Stomach (tissue), 9 donors: ENCODE results near the gene PLAC1. TPM values are rescaled to one million over a fixed set of nuclear protein-coding genes. Genes with fewer than 3 reads are reported as not detected.

ENCODE experiments used
- DNase-seq, 2 donors: peaks; one replicate each; pipeline versions ENCODE4 v3.0.0 to v3.0.0-alpha.2; 2013 to 2019
- H3K27ac ChIP-seq, 5 donors: fragments of 200-600 bp in 4 of 5; sonication (generic) in 4 of 5; one replicate each; pipeline ENCODE4 v1.5.1; 2013 to 2019; ENCODE audit warnings: mild to moderate bottlenecking in 1 of 5, moderate library complexity in 1 of 5
- H3K27me3 ChIP-seq, 3 donors: fragments of 200-600 bp; sonication (generic); one replicate each; pipeline ENCODE4 v1.5.1; 2017 to 2019; ENCODE audit warnings: mixed run types in 1 of 3
- H3K36me3 ChIP-seq, 4 donors: fragments of 200-600 bp; sonication (generic); 1 replicate in 3 of 4; 2 replicates in 1 of 4; pipeline ENCODE4 v1.5.1; 2016 to 2019
- H3K4me1 ChIP-seq, 4 donors: fragments of 200-600 bp; sonication (generic); one replicate each; pipeline ENCODE4 v1.5.1; 2016 to 2019
- H3K4me3 ChIP-seq, 4 donors: fragments of 200-600 bp; sonication (generic) in 3 of 4; one replicate each; pipeline ENCODE4 v1.5.1; 2016 to 2019; ENCODE audit warnings: mild to moderate bottlenecking in 1 of 4
- H3K9me3 ChIP-seq, 4 donors: fragments of 200-600 bp; sonication (generic); one replicate each; pipeline ENCODE4 v1.5.1; 2016 to 2019
- EP300 ChIP-seq: sonication (generic); formaldehyde crosslinking; IDR thresholded peaks from one replicate; pipeline ENCODE4 v1.6.1; 2017; ENCODE audit warnings: antibody characterized with exemption
- POLR2A ChIP-seq, 4 donors: fragments of 450-650 bp; IDR thresholded peaks; one replicate each; pipeline ENCODE4 v1.6.1; 2016; ENCODE audit warnings: antibody characterized with exemption in 4 of 4, control low read depth in 2 of 4, mild to moderate bottlenecking in 1 of 4, moderate library complexity in 1 of 4
- POLR2AphosphoS5 ChIP-seq, 3 donors: sonication (generic); formaldehyde crosslinking; IDR thresholded peaks; one replicate each; pipeline ENCODE4 v1.6.1; 2016; ENCODE audit warnings: antibody characterized with exemption in 3 of 3
- WGBS, 5 donors: extraction: QIAGEN DNeasy Blood & Tissue Kit in 3 of 5; methylation state at CpG; one replicate each; pipeline versions ENCODE4 v1.1.5 to v1.1.7; 2013 to 2018; 5-methylcytosine and 5-hydroxymethylcytosine counted together
- intact Hi-C: fragments of 100-400 bp; cut with DNase I; formaldehyde crosslinking; loops from one replicate; pipeline ENCODE4 v1.15.1; 2023; ENCODE audit warnings: low total_unique reads
- polyA plus RNA-seq, 3 donors: library from polyadenylated mRNA; stranded (reverse); fragments of 200-250 nt; gene quantifications; one replicate each; pipeline ENCODE4 v1.2.3, GENCODE V29; 2013
- total RNA-seq, 5 donors: library from RNA; depleted of rRNA; stranded (reverse); fragments of >200 nt; gene quantifications; one replicate each; pipeline versions ENCODE4 v1.1.0 to v1.2.3, GENCODE V29; 2014 to 2016
- TF ChIP-seq, protein P1 (sequence below), 7 experiments: fragments of 450-650 bp in 4 of 7; fragments of 200-600 bp in 3 of 7; sonication (generic) in 3 of 7; IDR thresholded peaks; one replicate each; pipeline ENCODE4 v1.5.1; 2016 to 2019; ENCODE audit warnings: antibody characterized with exemption in 7 of 7, control low read depth in 2 of 7, mild to moderate bottlenecking in 1 of 7
- donor health status: healthy with polysubstance abuse.
- donor health status: Bipolar disorder and iron deficiency.
- donor health status: healthy.

The PLAC1 gene
- total and polyA plus RNA-seq, 8 donors = not detected

DNA sequence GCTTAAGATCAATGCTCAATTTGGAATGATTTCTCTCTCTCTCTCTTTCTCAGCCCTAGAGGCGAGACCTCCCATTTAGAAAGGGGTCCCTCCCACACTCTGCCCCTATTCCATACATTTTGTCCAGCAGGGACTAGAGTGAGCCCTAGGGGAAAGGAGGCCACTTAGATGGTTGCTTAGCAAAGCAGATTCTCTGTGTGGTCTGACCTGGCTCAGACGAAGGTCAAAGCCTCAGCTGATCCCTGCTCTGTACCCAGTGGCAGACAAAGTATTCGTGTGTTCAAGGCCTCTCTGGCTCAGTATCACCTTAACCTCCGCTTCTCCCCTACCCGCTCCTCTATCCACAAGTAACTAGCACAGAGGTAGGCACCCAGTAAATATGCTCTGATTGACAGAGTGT is 120.0 kb downstream of the PLAC1 start:
- H3K9me3 ChIP-seq = no peaks in the 10 kb centered on the region
- no peak overlapping the region for H3K4me3 ChIP-seq
- H3K4me1 ChIP-seq = peaks cover 0 to 10% (median 0%) of the 10 kb centered on the region in 4 donors
- no peak for DNase-seq
- WGBS, 5 donors = 67 to 79% (median 78%) methylated on average over 5 of the region's 5 CpGs
- intact Hi-C loops = no loop called here
- peaks cover 0 to 5% (median 0%) of the 10 kb centered on the region in 3 donors for H3K27me3 ChIP-seq
- no peak overlapping the region for H3K27ac ChIP-seq
- H3K36me3 ChIP-seq = no peaks in the 10 kb centered on the region
- TF ChIP-seq POLR2A (IDR thresholded peaks at IDR 0.05) = no peak

DNA sequence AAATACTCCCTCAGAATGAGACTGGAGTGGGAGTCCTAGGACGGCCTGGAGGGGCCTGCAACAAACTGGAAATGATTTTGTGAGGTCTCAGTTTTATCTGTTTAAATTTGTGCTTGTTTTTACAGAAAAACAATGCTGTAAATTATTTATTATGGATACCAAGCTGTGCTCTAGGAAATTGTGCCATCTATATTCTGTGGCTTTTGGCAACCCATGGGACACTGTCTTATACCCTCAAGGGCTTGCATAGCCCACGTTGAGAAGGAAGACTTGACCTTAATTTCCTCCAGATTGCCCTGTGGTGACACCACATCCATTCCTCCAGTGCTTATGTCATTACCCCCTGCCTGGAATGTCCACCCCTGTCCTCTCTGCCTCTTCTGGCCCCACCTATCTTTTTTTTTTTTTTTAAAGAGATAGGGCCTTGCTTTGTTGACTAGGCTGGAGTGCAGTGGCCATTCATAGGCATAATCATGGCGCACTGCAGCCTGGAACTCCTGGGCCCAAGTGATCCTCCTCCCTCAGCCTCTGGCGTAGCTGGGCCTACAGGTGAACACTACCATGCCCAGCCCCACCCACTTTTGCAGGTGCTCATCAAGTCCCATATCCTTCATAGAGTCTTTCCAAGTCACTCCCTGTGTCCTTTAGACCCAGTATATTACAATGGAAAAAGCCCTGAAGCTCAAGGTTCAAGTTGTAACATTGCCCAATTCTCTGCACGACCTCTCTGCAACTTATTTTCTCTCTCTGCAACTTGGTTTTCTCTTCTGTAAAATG is 120.9 kb downstream of the PLAC1 start:
- Histone ChIP-seq H3K27me3 (peaks cover 0 to 3% (median 0%) of the 10 kb centered on the region in 3 donors), H3K27ac (peak overlapping the region in 2 of 5 donors; percentile 7 to 62), H3K4me1 (peaks cover 0 to 10% (median 0%) of the 10 kb centered on the region in 4 donors), H3K36me3 (no peaks in the 10 kb centered on the region), H3K4me3 (no peak overlapping the region), H3K9me3 (no peaks in the 10 kb centered on the region)
- intact Hi-C loops = no loop called here
- WGBS, 5 donors = 50 to 60% (median 55%) methylated on average over 3 to 5 of the region's 5 CpGs
- TF ChIP-seq POLR2A (IDR thresholded peaks at IDR 0.05) = no peak
- TF ChIP-seq, protein P1, sequence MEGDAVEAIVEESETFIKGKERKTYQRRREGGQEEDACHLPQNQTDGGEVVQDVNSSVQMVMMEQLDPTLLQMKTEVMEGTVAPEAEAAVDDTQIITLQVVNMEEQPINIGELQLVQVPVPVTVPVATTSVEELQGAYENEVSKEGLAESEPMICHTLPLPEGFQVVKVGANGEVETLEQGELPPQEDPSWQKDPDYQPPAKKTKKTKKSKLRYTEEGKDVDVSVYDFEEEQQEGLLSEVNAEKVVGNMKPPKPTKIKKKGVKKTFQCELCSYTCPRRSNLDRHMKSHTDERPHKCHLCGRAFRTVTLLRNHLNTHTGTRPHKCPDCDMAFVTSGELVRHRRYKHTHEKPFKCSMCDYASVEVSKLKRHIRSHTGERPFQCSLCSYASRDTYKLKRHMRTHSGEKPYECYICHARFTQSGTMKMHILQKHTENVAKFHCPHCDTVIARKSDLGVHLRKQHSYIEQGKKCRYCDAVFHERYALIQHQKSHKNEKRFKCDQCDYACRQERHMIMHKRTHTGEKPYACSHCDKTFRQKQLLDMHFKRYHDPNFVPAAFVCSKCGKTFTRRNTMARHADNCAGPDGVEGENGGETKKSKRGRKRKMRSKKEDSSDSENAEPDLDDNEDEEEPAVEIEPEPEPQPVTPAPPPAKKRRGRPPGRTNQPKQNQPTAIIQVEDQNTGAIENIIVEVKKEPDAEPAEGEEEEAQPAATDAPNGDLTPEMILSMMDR (IDR thresholded peaks at IDR 0.05) = no peak
- TF ChIP-seq POLR2AphosphoS5 (IDR thresholded peaks at IDR 0.05) = no peak
- no peak for TF ChIP-seq EP300
- no peak for DNase-seq

DNA sequence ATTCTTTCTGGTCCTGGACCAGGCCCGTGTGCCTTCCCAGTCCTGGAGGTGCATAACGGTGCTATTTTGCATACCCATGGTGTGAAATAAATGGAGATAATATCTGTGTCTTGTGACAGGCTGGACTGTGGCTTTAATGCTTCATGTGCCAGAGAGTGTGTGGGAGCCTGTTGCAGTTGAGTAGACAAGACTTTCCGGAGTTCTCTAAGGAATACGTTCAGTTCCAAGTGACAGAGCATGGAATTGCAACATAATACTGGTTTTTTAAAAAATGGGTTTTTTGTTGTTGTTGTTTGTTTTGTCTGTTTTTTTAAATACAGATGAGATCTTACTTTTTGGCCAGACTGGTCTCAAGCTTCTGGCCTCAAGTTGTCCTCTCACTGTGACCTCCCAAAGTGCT is 124.3 kb downstream of the PLAC1 start:
- H3K36me3 ChIP-seq = no peaks in the 10 kb centered on the region
- H3K4me3 ChIP-seq = no peak overlapping the region
- no peak for TF ChIP-seq POLR2AphosphoS5 (IDR thresholded peaks at IDR 0.05)
- TF ChIP-seq, protein P1 (IDR thresholded peaks at IDR 0.05) = no peak
- TF ChIP-seq EP300 = no peak
- no peak for TF ChIP-seq POLR2A (IDR thresholded peaks at IDR 0.05)
- no peaks in the 10 kb centered on the region for H3K9me3 ChIP-seq
- intact Hi-C loops = no loop called here
- peaks cover 0 to 10% (median 0%) of the 10 kb centered on the region in 4 donors for H3K4me1 ChIP-seq
- no peak for DNase-seq
- no peak overlapping the region for H3K27ac ChIP-seq
- WGBS, 5 donors = 62 to 80% (median 67%) methylated on average over 4 of the region's 4 CpGs
- no peaks in the 10 kb centered on the region for H3K27me3 ChIP-seq

DNA sequence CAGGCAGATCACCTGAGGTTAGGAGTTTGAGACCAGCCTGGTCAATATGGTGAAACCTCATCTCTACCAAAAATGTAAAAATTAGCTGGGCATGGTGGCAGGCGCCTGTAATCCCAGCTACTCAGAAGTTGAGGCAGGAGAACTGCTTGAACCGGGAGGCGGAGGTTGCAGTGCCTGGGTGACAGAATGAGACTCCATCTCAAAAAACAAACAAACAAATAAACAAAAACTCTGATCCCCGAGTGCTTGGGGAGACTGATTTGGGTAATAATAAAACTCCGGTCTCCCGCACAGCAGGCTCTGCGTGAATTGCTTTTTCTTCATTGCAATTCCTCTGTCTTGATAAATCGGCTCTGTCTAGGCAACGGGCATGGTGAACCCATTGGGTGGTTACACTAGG is 124.9 kb downstream of the PLAC1 start:
- intact Hi-C loops = no loop called here

More for the DNA sequence above, 124.9 kb downstream of the PLAC1 start:
- Histone ChIP-seq H3K36me3 (no peaks in the 10 kb centered on the region), H3K27ac (no peak overlapping the region), H3K4me1 (peaks cover 0 to 10% (median 0%) of the 10 kb centered on the region in 4 donors), H3K9me3 (no peaks in the 10 kb centered on the region), H3K27me3 (no peaks in the 10 kb centered on the region), H3K4me3 (no peak overlapping the region)
- WGBS, 5 donors = 78 to 93% (median 88%) methylated on average over 6 to 9 of the region's 9 CpGs
- no peak for DNase-seq
- TF ChIP-seq POLR2AphosphoS5 (IDR thresholded peaks at IDR 0.05) (no peak), POLR2A (IDR thresholded peaks at IDR 0.05) (no peak), EP300 (no peak)
- TF ChIP-seq, protein P1 (IDR thresholded peaks at IDR 0.05) = no peak
